Measurements from ENCODE around the gene CEL.

DNA sequence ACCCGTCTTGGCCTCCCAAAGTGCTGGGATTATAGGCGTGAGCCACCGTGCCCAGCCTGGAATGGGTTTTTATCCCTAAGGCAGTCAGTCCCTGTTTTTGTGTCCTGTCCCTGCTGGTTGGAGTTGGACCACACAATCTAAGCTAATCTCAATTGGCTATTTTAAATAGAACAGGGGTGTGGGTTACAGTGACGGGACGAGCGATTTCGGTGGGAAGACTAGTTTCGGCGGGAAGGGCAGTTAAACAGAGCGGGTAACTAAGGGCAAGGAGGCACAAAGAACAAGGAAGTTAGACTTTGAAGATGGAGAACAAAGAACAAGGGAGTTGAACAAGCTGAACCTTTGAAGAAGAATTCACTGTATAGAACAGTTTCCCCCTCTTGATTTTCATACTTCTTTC, 29.6 kb upstream of the CEL start:
- no peak for TF ChIP-seq CTCF (conservative IDR thresholded peaks at IDR 0.05; ENCODE audit: low read depth, low read length)
- TF ChIP-seq EZH2 (IDR thresholded peaks at IDR 0.05; ENCODE audit: borderline replicate concordance, low read depth, low read length, poor library complexity, severe bottlenecking): no peak

All from A673 (cell line).